Measurements from ENCODE around the gene ITPR1.

DNA sequence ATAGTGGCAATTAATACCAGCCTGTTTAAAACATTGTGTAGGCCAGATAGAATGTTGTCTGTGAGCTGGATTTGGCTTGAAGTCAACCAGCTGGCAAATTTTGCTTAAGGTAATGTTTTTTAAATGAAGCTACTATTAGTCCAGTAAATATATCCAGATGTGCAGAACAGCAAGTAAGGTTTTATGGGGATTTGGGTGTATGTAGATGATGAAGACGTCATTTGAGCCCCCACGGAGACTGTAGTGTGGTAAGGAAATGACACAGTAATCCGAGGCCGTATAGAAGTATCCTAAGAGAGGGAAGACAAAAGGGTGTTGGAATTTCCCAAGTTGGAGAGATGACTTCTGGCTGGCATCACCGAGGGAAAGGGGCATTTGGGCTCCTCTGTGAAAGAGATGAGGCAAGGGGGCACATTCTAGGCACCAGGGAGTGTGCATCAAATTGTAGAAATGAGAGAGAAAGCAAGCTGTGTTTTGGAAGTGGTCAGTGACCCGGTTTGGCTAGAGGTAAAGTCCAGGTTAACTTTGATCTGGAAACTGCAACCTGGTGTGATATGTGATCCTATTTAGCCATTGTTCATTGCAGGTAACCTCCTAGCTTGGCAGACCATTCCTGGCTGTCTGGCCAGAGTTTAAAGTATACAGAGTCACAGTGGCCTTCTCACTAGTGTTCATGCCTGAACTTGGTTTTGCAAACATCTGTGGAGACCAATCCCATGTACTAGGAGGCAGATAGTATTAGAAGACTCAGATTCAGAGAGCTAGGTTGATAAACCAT is 104.2 kb downstream of the ITPR1 start:
- TF ChIP-seq, protein P1, sequence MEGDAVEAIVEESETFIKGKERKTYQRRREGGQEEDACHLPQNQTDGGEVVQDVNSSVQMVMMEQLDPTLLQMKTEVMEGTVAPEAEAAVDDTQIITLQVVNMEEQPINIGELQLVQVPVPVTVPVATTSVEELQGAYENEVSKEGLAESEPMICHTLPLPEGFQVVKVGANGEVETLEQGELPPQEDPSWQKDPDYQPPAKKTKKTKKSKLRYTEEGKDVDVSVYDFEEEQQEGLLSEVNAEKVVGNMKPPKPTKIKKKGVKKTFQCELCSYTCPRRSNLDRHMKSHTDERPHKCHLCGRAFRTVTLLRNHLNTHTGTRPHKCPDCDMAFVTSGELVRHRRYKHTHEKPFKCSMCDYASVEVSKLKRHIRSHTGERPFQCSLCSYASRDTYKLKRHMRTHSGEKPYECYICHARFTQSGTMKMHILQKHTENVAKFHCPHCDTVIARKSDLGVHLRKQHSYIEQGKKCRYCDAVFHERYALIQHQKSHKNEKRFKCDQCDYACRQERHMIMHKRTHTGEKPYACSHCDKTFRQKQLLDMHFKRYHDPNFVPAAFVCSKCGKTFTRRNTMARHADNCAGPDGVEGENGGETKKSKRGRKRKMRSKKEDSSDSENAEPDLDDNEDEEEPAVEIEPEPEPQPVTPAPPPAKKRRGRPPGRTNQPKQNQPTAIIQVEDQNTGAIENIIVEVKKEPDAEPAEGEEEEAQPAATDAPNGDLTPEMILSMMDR (tag by site-specific recombination; IDR thresholded peaks at IDR 0.05), result no peak
- TF ChIP-seq, protein P2, sequence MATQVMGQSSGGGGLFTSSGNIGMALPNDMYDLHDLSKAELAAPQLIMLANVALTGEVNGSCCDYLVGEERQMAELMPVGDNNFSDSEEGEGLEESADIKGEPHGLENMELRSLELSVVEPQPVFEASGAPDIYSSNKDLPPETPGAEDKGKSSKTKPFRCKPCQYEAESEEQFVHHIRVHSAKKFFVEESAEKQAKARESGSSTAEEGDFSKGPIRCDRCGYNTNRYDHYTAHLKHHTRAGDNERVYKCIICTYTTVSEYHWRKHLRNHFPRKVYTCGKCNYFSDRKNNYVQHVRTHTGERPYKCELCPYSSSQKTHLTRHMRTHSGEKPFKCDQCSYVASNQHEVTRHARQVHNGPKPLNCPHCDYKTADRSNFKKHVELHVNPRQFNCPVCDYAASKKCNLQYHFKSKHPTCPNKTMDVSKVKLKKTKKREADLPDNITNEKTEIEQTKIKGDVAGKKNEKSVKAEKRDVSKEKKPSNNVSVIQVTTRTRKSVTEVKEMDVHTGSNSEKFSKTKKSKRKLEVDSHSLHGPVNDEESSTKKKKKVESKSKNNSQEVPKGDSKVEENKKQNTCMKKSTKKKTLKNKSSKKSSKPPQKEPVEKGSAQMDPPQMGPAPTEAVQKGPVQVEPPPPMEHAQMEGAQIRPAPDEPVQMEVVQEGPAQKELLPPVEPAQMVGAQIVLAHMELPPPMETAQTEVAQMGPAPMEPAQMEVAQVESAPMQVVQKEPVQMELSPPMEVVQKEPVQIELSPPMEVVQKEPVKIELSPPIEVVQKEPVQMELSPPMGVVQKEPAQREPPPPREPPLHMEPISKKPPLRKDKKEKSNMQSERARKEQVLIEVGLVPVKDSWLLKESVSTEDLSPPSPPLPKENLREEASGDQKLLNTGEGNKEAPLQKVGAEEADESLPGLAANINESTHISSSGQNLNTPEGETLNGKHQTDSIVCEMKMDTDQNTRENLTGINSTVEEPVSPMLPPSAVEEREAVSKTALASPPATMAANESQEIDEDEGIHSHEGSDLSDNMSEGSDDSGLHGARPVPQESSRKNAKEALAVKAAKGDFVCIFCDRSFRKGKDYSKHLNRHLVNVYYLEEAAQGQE (tag by site-specific recombination; IDR thresholded peaks at IDR 0.05), result no peak
- TF ChIP-seq MYNN (tag by site-specific recombination; IDR thresholded peaks at IDR 0.05; ENCODE audit: borderline replicate concordance), result no peak
- TF ChIP-seq ZNF544 (tag by site-specific recombination; IDR thresholded peaks at IDR 0.05), result no peak
- TF ChIP-seq ZNF324 (tag by site-specific recombination; IDR thresholded peaks at IDR 0.05), result no peak
- TF ChIP-seq ZBTB17 (tag by site-specific recombination; IDR thresholded peaks at IDR 0.05), result no peak
- TF ChIP-seq, protein P3, sequence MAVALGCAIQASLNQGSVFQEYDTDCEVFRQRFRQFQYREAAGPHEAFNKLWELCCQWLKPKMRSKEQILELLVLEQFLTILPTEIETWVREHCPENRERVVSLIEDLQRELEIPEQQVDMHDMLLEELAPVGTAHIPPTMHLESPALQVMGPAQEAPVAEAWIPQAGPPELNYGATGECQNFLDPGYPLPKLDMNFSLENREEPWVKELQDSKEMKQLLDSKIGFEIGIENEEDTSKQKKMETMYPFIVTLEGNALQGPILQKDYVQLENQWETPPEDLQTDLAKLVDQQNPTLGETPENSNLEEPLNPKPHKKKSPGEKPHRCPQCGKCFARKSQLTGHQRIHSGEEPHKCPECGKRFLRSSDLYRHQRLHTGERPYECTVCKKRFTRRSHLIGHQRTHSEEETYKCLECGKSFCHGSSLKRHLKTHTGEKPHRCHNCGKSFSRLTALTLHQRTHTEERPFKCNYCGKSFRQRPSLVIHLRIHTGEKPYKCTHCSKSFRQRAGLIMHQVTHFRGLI (tag by site-specific recombination; IDR thresholded peaks at IDR 0.05), result no peak

All from HEK293 (cell line).